Fibroblast of lung (primary cell): ENCODE measurements around the gene SPTY2D1. TPM values are rescaled to one million over a fixed set of nuclear protein-coding genes. Genes with fewer than 3 reads are reported as not detected.
A peak's percentile ranks its signal among the peaks of the same experiment; 100 is the strongest.
"Not testable (repeated sequence)": the region's sequence is repeated elsewhere in the genome, so short reads cannot be mapped to it uniquely, and the experiment has no call there.

Source experiments
- DNase-seq, 2 donors: peaks; one replicate each; pipeline versions ENCODE4 v3.0.0 to v3.0.0-alpha.2; 2010; ENCODE audit warnings: low read depth in 2 of 2
- H2AFZ ChIP-seq: 2 replicates; pipeline ENCODE4 v1.5.1; 2012; ENCODE audit warnings: low read length, control low read depth, inconsistent platforms
- H3K27ac ChIP-seq: 2 replicates; pipeline ENCODE4 v1.5.1; 2011; ENCODE audit warnings: low read length, control low read depth; ENCODE audit not compliant: insufficient read depth
- H3K27me3 ChIP-seq: 2 replicates; pipeline ENCODE4 v1.5.1; 2011; ENCODE audit warnings: mild to moderate bottlenecking, low read length; ENCODE audit not compliant: control insufficient read depth, insufficient read depth
- H3K36me3 ChIP-seq: 2 replicates; pipeline ENCODE4 v1.5.1; 2011; ENCODE audit warnings: low read length; ENCODE audit not compliant: control insufficient read depth, insufficient read depth
- H3K4me1 ChIP-seq: 2 replicates; pipeline ENCODE4 v1.5.1; 2011; ENCODE audit warnings: low read length; ENCODE audit not compliant: control insufficient read depth, insufficient read depth; ENCODE audit errors: extremely low read depth
- H3K4me2 ChIP-seq: 2 replicates; pipeline ENCODE4 v1.5.1; 2011; ENCODE audit warnings: low read length, control low read depth; ENCODE audit not compliant: insufficient read depth; ENCODE audit errors: extremely low read depth
- H3K4me3 ChIP-seq, 4 experiments: fragments of 200-600 bp in 1 of 4; sonication (generic) in 1 of 4; replicated peaks in 1 of 4; 2 replicates each; pipeline ENCODE4 v1.5.1; 2011 to 2016; ENCODE audit warnings: low read length in 4 of 4, low read depth in 3 of 4, mild to moderate bottlenecking in 3 of 4, control low read depth in 2 of 4, inconsistent platforms in 1 of 4, mixed read lengths in 1 of 4; ENCODE audit not compliant: insufficient read depth in 1 of 4; ENCODE audit errors: control extremely low read depth in 1 of 4
- H3K79me2 ChIP-seq: 2 replicates; pipeline ENCODE4 v1.5.1; 2012; ENCODE audit warnings: mild to moderate bottlenecking, low read length, inconsistent platforms; ENCODE audit not compliant: control insufficient read depth, insufficient read depth
- H3K9ac ChIP-seq: 2 replicates; pipeline ENCODE4 v1.5.1; 2011; ENCODE audit warnings: mild to moderate bottlenecking, low read length, control low read depth; ENCODE audit not compliant: insufficient read depth
- H3K9me3 ChIP-seq: 2 replicates; pipeline ENCODE4 v1.5.1; 2012; ENCODE audit warnings: low read depth, low read length; ENCODE audit not compliant: control insufficient read depth, insufficient read depth
- H4K20me1 ChIP-seq: 2 replicates; pipeline ENCODE4 v1.5.1; 2011; ENCODE audit warnings: low read length; ENCODE audit not compliant: control insufficient read depth, insufficient read depth; ENCODE audit errors: extremely low read depth
- EZH2 ChIP-seq: IDR thresholded peaks from 2 replicates; pipeline ENCODE4 v1.5.1; 2012; ENCODE audit warnings: low read length, control low read depth, mild to moderate bottlenecking; ENCODE audit errors: missing control alignments
- polyA plus RNA-seq, 2 donors: library from polyadenylated mRNA; depleted of rRNA in 1 of 2; stranded (reverse) in 1 of 2; unstranded in 1 of 2; fragments of >200 nt; gene quantifications; 2 replicates each; pipeline ENCODE4 v1.2.1, GENCODE V29; 2011 to 2012; ENCODE audit warnings: missing spikeins in 1 of 2
- total RNA-seq: library from RNA; depleted of rRNA; stranded (reverse); fragments of >200 nt; gene quantifications from 2 replicates; pipeline ENCODE4 v1.2.1, GENCODE V29; 2014
- TF ChIP-seq, protein P1 (sequence below), 2 donors: IDR thresholded peaks in 1 of 2; conservative IDR thresholded peaks in 1 of 2; 1 replicate in 1 of 2; 2 replicates in 1 of 2; pipeline ENCODE4 v1.5.1; 2011 to 2012; ENCODE audit warnings: low read length in 2 of 2, control low read depth in 1 of 2, inconsistent platforms in 1 of 2, low read depth in 1 of 2, mild to moderate bottlenecking in 1 of 2

Gene SPTY2D1
- total and polyA plus RNA-seq, 2 donors (not counting 1 experiment from before 2014, with no cell fraction given): 14.0 to 23.8 TPM

DNA sequence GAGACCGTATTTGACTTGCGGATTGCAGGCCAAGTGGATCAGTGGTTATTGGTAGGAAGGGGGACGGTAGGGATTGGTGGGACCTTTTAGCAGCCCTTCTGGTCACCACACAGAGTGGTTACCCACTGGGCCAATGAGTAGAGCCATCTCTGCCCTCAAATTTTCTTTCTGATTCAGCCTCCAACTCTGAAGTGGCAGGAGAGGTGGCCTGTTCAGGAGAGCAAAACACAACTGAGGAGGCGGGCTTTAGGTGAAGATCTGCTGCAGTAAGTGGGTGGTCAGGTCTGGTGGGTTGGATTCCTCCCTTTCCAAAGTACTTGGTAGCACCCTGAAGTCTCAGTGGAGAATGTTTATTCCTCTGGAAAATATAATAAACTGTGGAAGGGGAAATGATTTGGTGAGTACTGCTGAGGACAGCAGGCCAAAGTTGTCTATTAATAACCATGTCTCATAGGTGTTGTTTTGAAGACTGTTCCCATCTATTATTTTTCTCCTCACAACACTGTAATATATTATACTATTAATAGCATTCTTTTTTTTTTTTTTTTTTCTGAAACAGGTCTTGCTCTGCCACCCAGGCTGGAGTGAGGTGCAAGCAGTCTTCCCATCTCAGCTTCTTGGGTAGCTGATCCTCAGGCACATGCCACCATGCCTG is 33.1 kb downstream of the SPTY2D1 start:
- Histone ChIP-seq H2AFZ (no peak overlapping the region), H3K9ac (no peak overlapping the region), H3K4me3 (no peak overlapping the region), H3K9me3 (no peaks in the 10 kb centered on the region), H3K27ac (no peak overlapping the region), H3K4me2 (no peak overlapping the region), H3K79me2 (no peaks in the 10 kb centered on the region), H3K27me3 (no peaks in the 10 kb centered on the region), H3K4me1 (no peaks in the 10 kb centered on the region), H4K20me1 (no peaks in the 10 kb centered on the region), H3K36me3 (no peaks in the 10 kb centered on the region)
- TF ChIP-seq, protein P1, sequence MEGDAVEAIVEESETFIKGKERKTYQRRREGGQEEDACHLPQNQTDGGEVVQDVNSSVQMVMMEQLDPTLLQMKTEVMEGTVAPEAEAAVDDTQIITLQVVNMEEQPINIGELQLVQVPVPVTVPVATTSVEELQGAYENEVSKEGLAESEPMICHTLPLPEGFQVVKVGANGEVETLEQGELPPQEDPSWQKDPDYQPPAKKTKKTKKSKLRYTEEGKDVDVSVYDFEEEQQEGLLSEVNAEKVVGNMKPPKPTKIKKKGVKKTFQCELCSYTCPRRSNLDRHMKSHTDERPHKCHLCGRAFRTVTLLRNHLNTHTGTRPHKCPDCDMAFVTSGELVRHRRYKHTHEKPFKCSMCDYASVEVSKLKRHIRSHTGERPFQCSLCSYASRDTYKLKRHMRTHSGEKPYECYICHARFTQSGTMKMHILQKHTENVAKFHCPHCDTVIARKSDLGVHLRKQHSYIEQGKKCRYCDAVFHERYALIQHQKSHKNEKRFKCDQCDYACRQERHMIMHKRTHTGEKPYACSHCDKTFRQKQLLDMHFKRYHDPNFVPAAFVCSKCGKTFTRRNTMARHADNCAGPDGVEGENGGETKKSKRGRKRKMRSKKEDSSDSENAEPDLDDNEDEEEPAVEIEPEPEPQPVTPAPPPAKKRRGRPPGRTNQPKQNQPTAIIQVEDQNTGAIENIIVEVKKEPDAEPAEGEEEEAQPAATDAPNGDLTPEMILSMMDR (conservative IDR thresholded peaks at IDR 0.05 in 1 of 2, IDR thresholded peaks at IDR 0.05 in 1 of 2; ENCODE audit: low read depth in 1 of 2, low read length in 2 of 2): no peak
- no peak for TF ChIP-seq EZH2
- DNase-seq: no peak

DNA sequence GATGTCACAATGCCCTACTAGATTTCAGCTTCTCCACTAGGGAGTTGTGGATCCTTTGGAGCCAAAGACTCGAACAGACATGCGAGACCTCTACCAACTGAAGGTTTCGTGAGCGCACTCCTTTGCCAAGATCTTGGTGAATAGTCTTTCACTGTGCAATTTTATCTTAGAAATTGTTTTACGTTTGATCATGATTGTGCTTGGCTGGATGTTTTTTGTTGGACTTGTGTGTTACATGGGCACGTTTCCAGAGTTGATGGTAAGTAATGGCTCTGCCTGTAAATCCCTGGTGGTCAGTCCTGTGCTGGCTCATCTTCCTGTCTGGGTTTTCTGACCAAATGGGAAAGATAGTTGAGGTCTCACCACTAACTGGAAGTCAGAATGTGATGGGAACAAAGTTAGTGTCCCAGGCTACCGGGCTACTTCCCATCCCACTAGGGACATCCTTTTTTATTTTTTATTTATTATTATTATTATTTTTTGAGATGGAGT is 34.4 kb downstream of the SPTY2D1 start, which contains the start of gene MISFA:
MISFA (plus strand) TSS at position 51 of the 492 bp plus-strand sequence; CDS start at position 191, 140 bp downstream.
- Histone ChIP-seq H3K4me3 (no peak within 1 kb of the TSS), H3K9me3 (no peaks in the 10 kb centered on the region), H3K9ac (no peak within 1 kb of the TSS), H3K4me1 (no peaks in the 10 kb centered on the region), H2AFZ (no peak within 1 kb of the TSS), H3K79me2 (no peaks in the 10 kb centered on the region), H3K36me3 (no peaks in the 10 kb centered on the region), H4K20me1 (no peaks in the 10 kb centered on the region), H3K27me3 (no peaks in the 10 kb centered on the region), H3K27ac (no peak within 1 kb of the TSS), H3K4me2 (no peak within 1 kb of the TSS)
- peak in 1 of 2 donors; percentile 33 for DNase-seq
- TF ChIP-seq, protein P1 (conservative IDR thresholded peaks at IDR 0.05 in 1 of 2, IDR thresholded peaks at IDR 0.05 in 1 of 2; ENCODE audit: low read depth in 1 of 2, low read length in 2 of 2): no peak
- no peak for TF ChIP-seq EZH2

DNA sequence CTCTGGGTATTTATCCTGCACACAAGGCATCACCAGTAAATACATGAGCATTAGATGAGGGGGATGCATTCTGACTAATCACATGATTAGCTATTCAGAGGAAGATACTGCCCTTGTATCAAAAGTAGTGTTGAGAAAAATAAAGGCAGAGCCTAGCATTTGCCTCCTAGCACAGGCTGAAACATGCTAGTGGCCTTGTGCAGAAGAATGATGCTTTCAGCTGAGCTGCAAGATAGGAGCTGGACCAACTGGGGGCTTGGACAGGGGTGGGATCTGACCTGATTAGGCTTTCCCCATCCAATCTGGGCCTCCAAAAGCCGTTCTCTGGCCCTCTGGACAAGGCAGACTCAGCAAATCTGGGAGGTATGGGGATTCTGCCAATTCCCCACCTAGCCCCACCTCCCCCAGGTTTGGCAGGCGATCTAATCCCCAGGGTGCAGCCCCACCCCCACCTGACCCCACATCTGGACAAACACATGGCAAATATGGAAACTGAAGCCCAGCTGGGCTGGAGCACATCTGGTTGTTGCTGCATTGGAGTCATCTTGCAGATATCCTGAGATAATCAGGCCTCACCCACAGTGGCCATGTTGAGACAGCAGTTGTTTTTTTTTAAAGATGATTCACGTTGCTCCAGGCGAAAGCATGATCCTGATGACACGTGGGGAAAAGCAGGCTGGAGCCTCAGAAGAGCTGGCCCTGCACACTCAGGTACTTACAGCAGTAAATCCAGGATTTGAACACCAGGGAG is 39.0 kb downstream of the SPTY2D1 start:
- DNase-seq: peak in 1 of 2 donors; percentile 76
- Histone ChIP-seq H3K27me3 (no peaks in the 10 kb centered on the region), H3K79me2 (peaks cover 3% of the 10 kb centered on the region), H3K4me3 (no peak overlapping the region), H2AFZ (no peak overlapping the region), H3K27ac (no peak overlapping the region), H3K9me3 (no peaks in the 10 kb centered on the region), H3K4me1 (peaks cover 2% of the 10 kb centered on the region), H3K36me3 (no peaks in the 10 kb centered on the region), H4K20me1 (no peaks in the 10 kb centered on the region), H3K4me2 (no peak overlapping the region), H3K9ac (no peak overlapping the region)
- TF ChIP-seq, protein P1 (conservative IDR thresholded peaks at IDR 0.05 in 1 of 2, IDR thresholded peaks at IDR 0.05 in 1 of 2; ENCODE audit: low read depth in 1 of 2, low read length in 2 of 2): no peak
- TF ChIP-seq EZH2: no peak

DNA sequence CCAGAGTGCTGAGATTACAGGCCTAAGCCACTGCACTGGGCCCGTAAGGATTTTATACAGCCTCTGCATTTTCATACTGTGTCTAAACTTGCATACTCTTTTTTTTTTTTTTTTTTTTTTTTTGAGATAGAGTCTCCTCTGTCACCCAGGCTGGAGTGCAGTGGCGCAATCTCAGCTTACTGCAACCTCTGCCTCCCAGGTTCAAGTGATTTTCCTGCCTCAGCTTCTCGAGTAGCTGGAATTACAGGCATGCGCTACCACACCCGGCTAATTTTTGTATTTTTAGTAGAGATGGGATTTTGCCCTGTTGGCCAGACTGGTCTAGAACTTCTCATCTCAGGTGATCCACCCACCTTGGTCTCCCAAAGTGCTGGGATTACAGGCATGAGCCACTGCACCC is 40.1 kb downstream of the SPTY2D1 start:
- not testable (repeated sequence) for H3K9ac ChIP-seq, H3K9me3 ChIP-seq, DNase-seq, H2AFZ ChIP-seq, H3K4me1 ChIP-seq, H4K20me1 ChIP-seq, H3K36me3 ChIP-seq, H3K27ac ChIP-seq, H3K27me3 ChIP-seq, H3K4me3 ChIP-seq, H3K4me2 ChIP-seq
- H3K79me2 ChIP-seq: peaks cover 13% of the 10 kb centered on the region
